Endothelial cell of coronary artery (primary cell): ENCODE measurements around the gene MRPS17. TPM values are rescaled to one million over a fixed set of nuclear protein-coding genes. Genes with fewer than 3 reads are reported as not detected.

Source experiments
- total RNA-seq: library from RNA; depleted of rRNA; stranded (reverse); fragments of >200 nt; gene quantifications from 2 replicates; pipeline ENCODE4 v1.2.3, GENCODE V29; 2014

MRPS17 gene
- 20.4 and 26.9 TPM in 2 replicates for total RNA-seq

DNA sequence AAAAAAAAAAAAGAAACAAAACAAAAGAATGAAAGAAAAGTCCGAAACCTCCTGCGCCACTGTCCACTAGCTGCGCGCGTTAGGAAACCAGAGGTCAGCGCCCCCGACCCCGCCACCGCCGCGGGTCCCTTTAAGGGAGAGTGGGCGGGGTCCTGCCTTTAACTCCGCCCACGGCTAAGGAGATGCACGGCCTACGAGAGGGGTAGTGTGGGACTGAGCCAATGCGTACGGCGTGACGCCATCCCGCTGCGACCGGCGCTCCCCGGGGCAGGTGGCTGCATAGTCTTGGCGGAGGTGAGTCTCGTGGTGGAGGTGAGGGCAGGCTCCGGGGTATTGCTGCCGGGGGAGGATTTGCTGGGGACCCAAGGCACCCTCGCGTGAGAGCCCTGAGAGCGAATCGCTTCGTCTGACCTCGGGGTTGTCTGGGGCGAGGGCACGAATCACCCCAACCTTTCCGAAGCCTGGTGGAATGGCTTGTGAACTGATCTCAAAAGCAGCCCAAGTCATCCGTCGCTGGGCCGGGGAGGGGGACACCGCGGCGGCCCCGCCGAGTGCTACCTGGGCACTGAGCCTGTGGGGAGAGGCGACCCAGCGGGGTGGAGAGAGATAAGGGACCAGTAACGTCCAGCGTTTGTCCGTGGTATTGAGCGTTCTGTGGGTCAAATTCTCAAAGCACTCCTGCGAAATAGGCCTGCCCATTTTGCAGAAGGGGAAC, at the start of gene MRPS17:
Gene MRPS17, plus strand, starts transcription at position 241 of the 715 bp plus-strand sequence. CDS start 1,319 bp downstream, outside the sequence.

GRCh38 chr7:55964261-55965099, 12.8 kb downstream of the MRPS17 start, which contains the start of gene NIPSNAP2:
NIPSNAP2 (plus strand) TSS chr7:55964585; CDS start chr7:55964610, 25 bp downstream.

Other genes with a start within 250 kb of the MRPS17 start
- gene SEPTIN14, start 89.1 kb upstream of the MRPS17 start, total RNA-seq = not detected in 2 replicates
- 2.6 and 3.9 TPM in 2 replicates for gene ZNF713, start 64.4 kb upstream of the MRPS17 start, total RNA-seq
- 34.8 TPM in 2 replicates for gene NIPSNAP2, start 12.7 kb downstream of the MRPS17 start, total RNA-seq
- 32.0 and 56.0 TPM in 2 replicates for gene PSPH, start 99.6 kb downstream of the MRPS17 start, total RNA-seq
- gene CCT6A, start 99.9 kb downstream of the MRPS17 start, total RNA-seq = 275 and 339 TPM in 2 replicates
- gene SUMF2, start 112.4 kb downstream of the MRPS17 start, total RNA-seq = 130 and 140 TPM in 2 replicates
- 0.19 and 0.36 TPM in 2 replicates for gene PHKG1, start 141.1 kb downstream of the MRPS17 start, total RNA-seq
- 302 and 354 TPM in 2 replicates for gene CHCHD2, start 154.6 kb downstream of the MRPS17 start, total RNA-seq
- gene NUPR2, start 164.5 kb downstream of the MRPS17 start, total RNA-seq = not detected in 2 replicates